ENCODE measurements around the gene XKRX.

- TF ChIP-seq CTCF (IDR thresholded peaks at IDR 0.05) (no peak), ZFX (IDR thresholded peaks at IDR 0.05; ENCODE audit: borderline replicate concordance) (no peak)
Observed at GRCh38 chrX:100883654-100884053, 45.1 kb downstream of the XKRX start.

All from 22Rv1 (cell line).